ENCODE data around the gene LAMA3.
A peak's percentile ranks its signal among the peaks of the same experiment; 100 is the strongest.
"Not testable (repeated sequence)": the region's sequence is repeated elsewhere in the genome, so short reads cannot be mapped to it uniquely, and the experiment has no call there.

LAMA3 gene

GRCh38 chr18:23732439-23732838 lies 43.2 kb downstream of the LAMA3 start:
- no peak for DNase-seq

- DNase-seq: not testable (repeated sequence)
These were observed 44.0 kb downstream of the LAMA3 start for GRCh38 chr18:23733265-23733664.

GRCh38 chr18:23733895-23734294 lies 44.6 kb downstream of the LAMA3 start:
- DNase-seq: no peak

GRCh38 chr18:23735021-23735464 lies 45.8 kb downstream of the LAMA3 start:
- DNase-seq: no peak

GRCh38 chr18:23737578-23737977 lies 48.3 kb downstream of the LAMA3 start:
- peak in 1 of 3 experiments; percentile 14 for DNase-seq

GRCh38 chr18:23738151-23738550 lies 48.9 kb downstream of the LAMA3 start:
- no peak for DNase-seq

- no peak for DNase-seq
These were observed 49.3 kb downstream of the LAMA3 start for GRCh38 chr18:23738575-23738974.

- DNase-seq: peak in 2 of 3 experiments; percentile 23 to 59
These were observed 51.0 kb downstream of the LAMA3 start for GRCh38 chr18:23740105-23740830.

- not testable (repeated sequence) for DNase-seq
These were observed 52.7 kb downstream of the LAMA3 start for GRCh38 chr18:23741967-23742366.

- peak; percentile 53 to 97 (median 79) for DNase-seq
These were observed 54.6 kb downstream of the LAMA3 start for GRCh38 chr18:23743733-23744333.

GRCh38 chr18:23745366-23745765 lies 56.1 kb downstream of the LAMA3 start:
- no peak for DNase-seq

GRCh38 chr18:23746851-23747250 lies 57.6 kb downstream of the LAMA3 start:
- no peak for DNase-seq

- DNase-seq: no peak
These were observed 63.1 kb downstream of the LAMA3 start for GRCh38 chr18:23752363-23752762.

- DNase-seq: no peak
These were observed 63.5 kb downstream of the LAMA3 start for GRCh38 chr18:23752796-23753195.

GRCh38 chr18:23756590-23757436 lies 67.6 kb downstream of the LAMA3 start:
- DNase-seq: no peak

GRCh38 chr18:23757437-23757733 lies 68.1 kb downstream of the LAMA3 start:
- DNase-seq: peak in 1 of 3 experiments; percentile 24

- DNase-seq: no peak
These were observed 69.0 kb downstream of the LAMA3 start for GRCh38 chr18:23758281-23758680.

GRCh38 chr18:23761941-23762340 lies 72.7 kb downstream of the LAMA3 start:
- no peak for DNase-seq

- DNase-seq: no peak
These were observed 74.1 kb downstream of the LAMA3 start for GRCh38 chr18:23763343-23763742.

GRCh38 chr18:23765931-23766330 lies 76.7 kb downstream of the LAMA3 start:
- no peak for DNase-seq

- no peak for DNase-seq
These were observed 83.2 kb downstream of the LAMA3 start for GRCh38 chr18:23772327-23773024.

- no peak for DNase-seq
These were observed 87.1 kb downstream of the LAMA3 start for GRCh38 chr18:23776306-23776705.

GRCh38 chr18:23778828-23779227 lies 89.6 kb downstream of the LAMA3 start:
- DNase-seq: no peak
